NOMO-1 treated with DMSO at 0.1 percent for 48 hours (cell line): Measurements from ENCODE around the gene R3HDM1.
"Not testable (repeated sequence)": the region's sequence is repeated elsewhere in the genome, so short reads cannot be mapped to it uniquely, and the experiment has no call there.

ENCODE experiments used
- DNase-seq: peaks from one replicate; lab custom pipeline; 2025; ENCODE audit not compliant: unreplicated experiment; lab: John Stamatoyannopoulos, UW

R3HDM1 gene

GRCh38 chr2:135531231-135532197, at the start of gene R3HDM1:
Gene R3HDM1, plus strand, starts transcription at chr2:135531484. Its CDS starts 73,362 bp downstream, at chr2:135604846.
- peak; percentile 99 for DNase-seq

GRCh38 chr2:135485441-135485840, 45.8 kb upstream of the R3HDM1 start:
- no peak for DNase-seq

- DNase-seq = no peak
Observed at GRCh38 chr2:135490376-135490775, 40.9 kb upstream of the R3HDM1 start.

GRCh38 chr2:135494503-135494902, 36.8 kb upstream of the R3HDM1 start:
- DNase-seq = peak; percentile 37

GRCh38 chr2:135494917-135495316, 36.4 kb upstream of the R3HDM1 start:
- no peak for DNase-seq

- DNase-seq = not testable (repeated sequence)
Observed at GRCh38 chr2:135498588-135498987, 32.7 kb upstream of the R3HDM1 start.

- DNase-seq = no peak
Observed at GRCh38 chr2:135504811-135505210, 26.5 kb upstream of the R3HDM1 start.

GRCh38 chr2:135510577-135510976, 20.7 kb upstream of the R3HDM1 start:
- DNase-seq = no peak

GRCh38 chr2:135512099-135512498, 19.2 kb upstream of the R3HDM1 start:
- no peak for DNase-seq

GRCh38 chr2:135525786-135526185, 5.5 kb upstream of the R3HDM1 start:
- no peak for DNase-seq

GRCh38 chr2:135528006-135528405, 3.3 kb upstream of the R3HDM1 start:
- no peak for DNase-seq

GRCh38 chr2:135530313-135531230, 712 bp upstream of the R3HDM1 start, which contains the start of gene ZRANB3:
Gene ZRANB3, minus strand, starts transcription at chr2:135531218.
- peak; percentile 99 for DNase-seq

- DNase-seq = no peak
Observed at GRCh38 chr2:135532581-135532980, 1.3 kb downstream of the R3HDM1 start.

- DNase-seq = not testable (repeated sequence)
Observed at GRCh38 chr2:135533545-135533944, 2.3 kb downstream of the R3HDM1 start.

- no peak for DNase-seq
Observed at GRCh38 chr2:135546436-135546835, 15.2 kb downstream of the R3HDM1 start.

- no peak for DNase-seq
Observed at GRCh38 chr2:135547311-135547710, 16.0 kb downstream of the R3HDM1 start.

- no peak for DNase-seq
Observed at GRCh38 chr2:135551356-135551755, 20.1 kb downstream of the R3HDM1 start.

GRCh38 chr2:135552887-135553286, 21.6 kb downstream of the R3HDM1 start:
- no peak for DNase-seq

GRCh38 chr2:135555311-135555710, 24.0 kb downstream of the R3HDM1 start:
- DNase-seq = peak; percentile 5

GRCh38 chr2:135557530-135557929, 26.2 kb downstream of the R3HDM1 start:
- no peak for DNase-seq

GRCh38 chr2:135561925-135562324, 30.6 kb downstream of the R3HDM1 start:
- DNase-seq = no peak
